ENCODE measurements around the gene ETS2. TPM values are rescaled to one million over a fixed set of nuclear protein-coding genes. Genes with fewer than 3 reads are reported as not detected.
A peak's percentile ranks its signal among the peaks of the same experiment; 100 is the strongest.

The ETS2 gene
- total RNA-seq, 1 experiment from 2014 or later = 132 TPM

DNA sequence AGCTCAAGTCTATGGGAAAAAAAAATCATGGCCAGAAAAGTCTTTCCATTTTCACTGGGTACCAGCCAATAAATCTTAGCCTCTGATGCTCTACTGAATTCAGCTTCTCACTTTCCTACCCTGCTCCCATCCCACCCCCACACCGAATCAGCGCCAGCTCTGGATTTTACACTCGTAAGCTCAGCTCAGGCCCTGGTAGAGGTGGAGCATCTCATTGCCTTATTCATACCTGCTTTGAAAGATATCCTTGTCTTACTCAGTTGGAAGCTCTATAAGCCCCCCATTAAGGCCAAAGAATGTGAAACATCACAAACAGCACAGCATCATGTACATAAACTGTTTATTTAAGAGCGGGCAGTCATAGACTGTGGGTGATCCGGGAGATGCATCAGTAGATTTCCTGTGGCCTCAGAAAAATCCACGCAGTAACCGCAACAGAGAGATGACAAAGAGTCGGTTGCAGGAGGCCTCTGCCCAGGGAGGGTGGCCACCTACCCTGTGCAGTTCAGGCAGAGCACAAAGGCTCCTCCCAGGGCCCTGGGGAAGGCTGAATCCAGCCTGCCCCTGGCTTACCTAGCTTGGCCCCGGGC is 36.4 kb upstream of the ETS2 start:
- H3K36me3 ChIP-seq (ENCODE audit: control insufficient read depth, insufficient read depth, low read length) = no peaks in the 10 kb centered on the region
- H3K27me3 ChIP-seq (ENCODE audit: control insufficient read depth, insufficient read depth, low read length) = no peaks in the 10 kb centered on the region
- H3K4me3 ChIP-seq (ENCODE audit: low read depth in 2 of 2, low read length in 2 of 2) = peak overlapping the region in 1 of 2 experiments; percentile 44; a peak in 2 of 4 replicates
- peaks cover 39% of the 10 kb centered on the region for H3K4me1 ChIP-seq (ENCODE audit: control insufficient read depth, insufficient read depth, low read length)
- POLR2A ChIA-PET = interaction anchor here (0.7 to 1.9 kb wide), 4 partner anchors 17 to 40 kb away, joined by 3 to 8 read pairs (median 5); no protein-coding TSS in a partner anchor
- H3K27ac ChIP-seq (ENCODE audit: low read length) = peak overlapping the region; percentile 98
- TF ChIP-seq SIN3A (IDR thresholded peaks at IDR 0.05; ENCODE audit: borderline replicate concordance, insufficient read depth, low read depth, low read length) = no peak
- TF ChIP-seq, protein P1, sequence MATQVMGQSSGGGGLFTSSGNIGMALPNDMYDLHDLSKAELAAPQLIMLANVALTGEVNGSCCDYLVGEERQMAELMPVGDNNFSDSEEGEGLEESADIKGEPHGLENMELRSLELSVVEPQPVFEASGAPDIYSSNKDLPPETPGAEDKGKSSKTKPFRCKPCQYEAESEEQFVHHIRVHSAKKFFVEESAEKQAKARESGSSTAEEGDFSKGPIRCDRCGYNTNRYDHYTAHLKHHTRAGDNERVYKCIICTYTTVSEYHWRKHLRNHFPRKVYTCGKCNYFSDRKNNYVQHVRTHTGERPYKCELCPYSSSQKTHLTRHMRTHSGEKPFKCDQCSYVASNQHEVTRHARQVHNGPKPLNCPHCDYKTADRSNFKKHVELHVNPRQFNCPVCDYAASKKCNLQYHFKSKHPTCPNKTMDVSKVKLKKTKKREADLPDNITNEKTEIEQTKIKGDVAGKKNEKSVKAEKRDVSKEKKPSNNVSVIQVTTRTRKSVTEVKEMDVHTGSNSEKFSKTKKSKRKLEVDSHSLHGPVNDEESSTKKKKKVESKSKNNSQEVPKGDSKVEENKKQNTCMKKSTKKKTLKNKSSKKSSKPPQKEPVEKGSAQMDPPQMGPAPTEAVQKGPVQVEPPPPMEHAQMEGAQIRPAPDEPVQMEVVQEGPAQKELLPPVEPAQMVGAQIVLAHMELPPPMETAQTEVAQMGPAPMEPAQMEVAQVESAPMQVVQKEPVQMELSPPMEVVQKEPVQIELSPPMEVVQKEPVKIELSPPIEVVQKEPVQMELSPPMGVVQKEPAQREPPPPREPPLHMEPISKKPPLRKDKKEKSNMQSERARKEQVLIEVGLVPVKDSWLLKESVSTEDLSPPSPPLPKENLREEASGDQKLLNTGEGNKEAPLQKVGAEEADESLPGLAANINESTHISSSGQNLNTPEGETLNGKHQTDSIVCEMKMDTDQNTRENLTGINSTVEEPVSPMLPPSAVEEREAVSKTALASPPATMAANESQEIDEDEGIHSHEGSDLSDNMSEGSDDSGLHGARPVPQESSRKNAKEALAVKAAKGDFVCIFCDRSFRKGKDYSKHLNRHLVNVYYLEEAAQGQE (IDR thresholded peaks at IDR 0.05; ENCODE audit: insufficient read depth in 1 of 2, low read depth in 2 of 2, low read length in 1 of 2) = no peak
- no peak for TF ChIP-seq TCF7L2 (IDR thresholded peaks at IDR 0.05; ENCODE audit: low read depth, low read length)
- no peak for TF ChIP-seq POLR2AphosphoS5 (IDR thresholded peaks at IDR 0.05; ENCODE audit: low read depth, low read length)
- TF ChIP-seq, protein P2, sequence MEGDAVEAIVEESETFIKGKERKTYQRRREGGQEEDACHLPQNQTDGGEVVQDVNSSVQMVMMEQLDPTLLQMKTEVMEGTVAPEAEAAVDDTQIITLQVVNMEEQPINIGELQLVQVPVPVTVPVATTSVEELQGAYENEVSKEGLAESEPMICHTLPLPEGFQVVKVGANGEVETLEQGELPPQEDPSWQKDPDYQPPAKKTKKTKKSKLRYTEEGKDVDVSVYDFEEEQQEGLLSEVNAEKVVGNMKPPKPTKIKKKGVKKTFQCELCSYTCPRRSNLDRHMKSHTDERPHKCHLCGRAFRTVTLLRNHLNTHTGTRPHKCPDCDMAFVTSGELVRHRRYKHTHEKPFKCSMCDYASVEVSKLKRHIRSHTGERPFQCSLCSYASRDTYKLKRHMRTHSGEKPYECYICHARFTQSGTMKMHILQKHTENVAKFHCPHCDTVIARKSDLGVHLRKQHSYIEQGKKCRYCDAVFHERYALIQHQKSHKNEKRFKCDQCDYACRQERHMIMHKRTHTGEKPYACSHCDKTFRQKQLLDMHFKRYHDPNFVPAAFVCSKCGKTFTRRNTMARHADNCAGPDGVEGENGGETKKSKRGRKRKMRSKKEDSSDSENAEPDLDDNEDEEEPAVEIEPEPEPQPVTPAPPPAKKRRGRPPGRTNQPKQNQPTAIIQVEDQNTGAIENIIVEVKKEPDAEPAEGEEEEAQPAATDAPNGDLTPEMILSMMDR (IDR thresholded peaks at IDR 0.05) = no peak
- H3K9me3 ChIP-seq (ENCODE audit: control insufficient read depth, insufficient read depth, low read depth, low read length) = no peaks in the 10 kb centered on the region
- peak; percentile 84 for ATAC-seq
- peak; percentile 43 for DNase-seq (ENCODE audit: low read depth, low spot score)
- intact Hi-C loops (cut with micrococcal nuclease; ENCODE audit: unreplicated experiment) (loop anchor here (5.0 kb wide), 1 partner anchor 38 kb away; the partner anchor contains the start of gene ETS2), in situ Hi-C loops (cut with HindIII; ENCODE audit: low pct_unique_long_range_greater_than_20kb, low sequenced_read_pairs) (no loop called here)
- CTCF ChIA-PET = no interaction called here
- no TSS peak for BruUV-seq (replicated peaks)

DNA sequence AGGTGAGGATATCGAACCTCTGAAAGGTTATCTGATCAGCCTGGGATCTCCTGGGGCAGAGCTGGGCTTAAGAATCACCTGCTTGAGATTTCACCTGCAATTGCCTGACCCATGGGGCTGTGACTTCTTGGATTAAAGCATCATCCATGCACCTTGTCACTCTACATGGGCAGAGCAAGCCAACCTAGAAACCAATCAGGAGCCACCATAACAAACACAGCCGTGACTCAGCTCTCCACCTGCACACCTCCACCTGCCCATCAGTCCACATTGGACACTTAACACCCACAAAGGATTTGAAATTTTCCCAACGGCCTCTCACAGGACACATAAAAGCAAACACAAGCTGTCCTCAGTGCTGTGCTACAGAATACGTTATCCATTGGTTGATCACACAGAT is 35.1 kb upstream of the ETS2 start:
- CTCF ChIA-PET = no interaction called here
- H3K4me3 ChIP-seq (ENCODE audit: low read depth in 2 of 2, low read length in 2 of 2) = no peak overlapping the region
- in situ Hi-C loops (cut with HindIII; ENCODE audit: low pct_unique_long_range_greater_than_20kb, low sequenced_read_pairs) = no loop called here
- POLR2A ChIA-PET = no interaction called here
- DNase-seq (ENCODE audit: low read depth, low spot score) (no peak), ATAC-seq (no peak)
- intact Hi-C loops (cut with micrococcal nuclease; ENCODE audit: unreplicated experiment) = no loop called here
- H3K27ac ChIP-seq (ENCODE audit: low read length) = peak overlapping the region; percentile 98
- H3K36me3 ChIP-seq (ENCODE audit: control insufficient read depth, insufficient read depth, low read length) = no peaks in the 10 kb centered on the region
- no peaks in the 10 kb centered on the region; the same call in 1 of the 2 replicates for H3K9me3 ChIP-seq (ENCODE audit: control insufficient read depth, insufficient read depth, low read depth, low read length)
- no TSS peak for BruUV-seq (replicated peaks)
- no peaks in the 10 kb centered on the region for H3K27me3 ChIP-seq (ENCODE audit: control insufficient read depth, insufficient read depth, low read length)
- peaks cover 39% of the 10 kb centered on the region for H3K4me1 ChIP-seq (ENCODE audit: control insufficient read depth, insufficient read depth, low read length)
- TF ChIP-seq SIN3A (IDR thresholded peaks at IDR 0.05; ENCODE audit: borderline replicate concordance, insufficient read depth, low read depth, low read length) (no peak), TCF7L2 (IDR thresholded peaks at IDR 0.05; ENCODE audit: low read depth, low read length) (no peak), POLR2AphosphoS5 (IDR thresholded peaks at IDR 0.05; ENCODE audit: low read depth, low read length) (no peak)
- TF ChIP-seq, protein P1 (IDR thresholded peaks at IDR 0.05; ENCODE audit: insufficient read depth in 1 of 2, low read depth in 2 of 2, low read length in 1 of 2) = no peak
- TF ChIP-seq, protein P2 (IDR thresholded peaks at IDR 0.05) = no peak
